MCF 10A (cell line): Measurements from ENCODE around the gene SGCD. TPM values are rescaled to one million over a fixed set of nuclear protein-coding genes. Genes with fewer than 3 reads are reported as not detected.

Experiments
- BruUV-seq: library from RNA; stranded (reverse); fragments of 400-500 nt; replicated peaks from 2 replicates; lab custom pipeline; 2021; lab: Mats Ljungman, UMichigan
- CTCF ChIA-PET: fragments of 300-600 bp; sonication (Branson Sonifier 250); formaldehyde crosslinking; extraction: SDS; loops from one replicate; lab custom pipeline; 2021; ENCODE audit warnings: antibody characterized with exemption, inconsistent platforms; lab: Yijun Ruan, JAX
- POLR2A ChIA-PET: fragments of 300-600, 350-650 bp; sonication (Branson Sonifier 250); formaldehyde crosslinking; extraction: SDS; loops from one replicate; lab custom pipeline; 2020; ENCODE audit warnings: antibody characterized with exemption, inconsistent platforms; lab: Yijun Ruan, JAX
- DNase-seq: peaks from one replicate; pipeline ENCODE4 v3.0.0-alpha.2; 2018; ENCODE audit not compliant: unreplicated experiment
- H3K27ac Mint-ChIP-seq: one replicate; pipeline ENCODE4 v1.8.0; 2022; ENCODE audit warnings: mild to moderate bottlenecking, low read depth, mixed read lengths; ENCODE audit not compliant: unreplicated experiment
- H3K27me3 Mint-ChIP-seq: one replicate; pipeline ENCODE4 v1.8.0; 2022; ENCODE audit warnings: mixed read lengths; ENCODE audit not compliant: insufficient read depth, unreplicated experiment
- H3K36me3 Mint-ChIP-seq: one replicate; pipeline ENCODE4 v1.8.0; 2022; ENCODE audit warnings: mild to moderate bottlenecking, moderate library complexity, mixed read lengths; ENCODE audit not compliant: insufficient read depth, unreplicated experiment
- H3K4me1 Mint-ChIP-seq: one replicate; pipeline ENCODE4 v1.8.0; 2022; ENCODE audit warnings: mixed read lengths; ENCODE audit not compliant: insufficient read depth, unreplicated experiment
- H3K4me3 Mint-ChIP-seq: one replicate; pipeline ENCODE4 v1.8.0; 2022; ENCODE audit warnings: mild to moderate bottlenecking, moderate library complexity, mixed read lengths; ENCODE audit not compliant: unreplicated experiment
- H3K9me3 Mint-ChIP-seq: one replicate; pipeline ENCODE4 v1.8.0; 2022; ENCODE audit warnings: mixed read lengths; ENCODE audit not compliant: unreplicated experiment
- CTCF ChIP-seq: fragments of 200-600 bp; IDR thresholded peaks from one replicate; pipeline ENCODE4 v1.8.0; 2022; ENCODE audit warnings: antibody characterized with exemption, mild to moderate bottlenecking; ENCODE audit not compliant: unreplicated experiment
- intact Hi-C: fragments of 100-400 bp; cut with micrococcal nuclease; formaldehyde crosslinking; loops from 2 replicates; pipeline ENCODE4 v1.14.1; 2022
- total RNA-seq: library from RNA; stranded (reverse); gene quantifications from 2 replicates; pipeline ENCODE4 v1.2.3, GENCODE V29; 2022

SGCD gene
- total RNA-seq, 1 experiment from 2014 or later: 0.14 TPM

DNA sequence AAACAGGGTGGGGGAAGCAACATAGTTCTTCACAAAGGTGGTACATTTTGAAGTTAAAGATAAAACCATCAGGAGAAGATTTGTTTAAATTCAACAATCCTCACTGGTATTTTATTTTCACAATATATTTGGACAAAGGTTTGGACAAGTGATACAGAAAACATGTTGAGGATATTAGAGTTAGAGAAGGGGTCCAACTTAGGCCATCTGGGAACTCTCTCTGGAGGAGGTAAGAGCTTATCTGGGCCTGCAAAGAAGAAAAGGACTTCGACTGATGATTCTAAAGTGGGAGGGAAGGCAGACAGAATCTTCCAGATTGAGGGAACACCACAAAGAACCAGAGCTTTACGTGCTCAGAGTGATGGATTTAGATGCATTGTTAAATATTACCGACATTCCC lies 58.5 kb downstream of the SGCD start:
- Mint-ChIP-seq H3K27me3 (no peaks in the 10 kb centered on the region), H3K36me3 (no peaks in the 10 kb centered on the region), H3K9me3 (no peaks in the 10 kb centered on the region), H3K27ac (no peak overlapping the region), H3K4me3 (no peak overlapping the region), H3K4me1 (peaks cover 22% of the 10 kb centered on the region)
- CTCF ChIA-PET: interaction anchor here (0.6 to 2.1 kb wide), 3 partner anchors 11 to 230 kb away, joined by 4 to 6 read pairs (median 6); no protein-coding TSS in a partner anchor
- no peak for DNase-seq
- intact Hi-C loops: no loop called here
- TF ChIP-seq CTCF: no peak
- POLR2A ChIA-PET: interaction anchor here (0.5 to 1.1 kb wide), 2 partner anchors 10 to 18 kb away, joined by 3 to 4 read pairs; no protein-coding TSS in a partner anchor
- BruUV-seq: no TSS peak

DNA sequence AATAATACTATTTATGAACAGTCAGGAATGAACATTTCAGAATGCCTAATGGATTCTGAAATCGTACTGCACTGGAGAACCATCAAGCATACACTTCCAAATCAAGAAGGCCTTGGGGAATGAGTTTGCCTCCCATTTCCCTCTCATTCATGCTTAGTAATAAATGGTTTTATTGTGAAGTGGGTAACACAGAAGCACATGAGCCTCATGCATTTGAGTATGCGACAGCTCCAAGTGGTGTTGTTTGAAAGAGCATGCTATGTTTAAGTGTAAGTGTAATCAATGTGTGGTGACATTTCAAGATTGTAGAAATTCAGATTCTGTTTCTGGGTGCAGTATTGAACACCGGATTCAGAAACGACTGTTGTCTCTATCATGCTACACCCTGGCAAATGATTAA lies 60.0 kb downstream of the SGCD start:
- intact Hi-C loops: no loop called here
- BruUV-seq: no TSS peak
- POLR2A ChIA-PET: interaction anchor here (0.6 kb wide), 1 partner anchor 88 kb away, joined by 3 read pairs; no protein-coding TSS in a partner anchor
- TF ChIP-seq CTCF: no peak
- Mint-ChIP-seq H3K4me3 (no peak overlapping the region), H3K36me3 (no peaks in the 10 kb centered on the region), H3K9me3 (no peaks in the 10 kb centered on the region), H3K4me1 (peaks cover 26% of the 10 kb centered on the region), H3K27me3 (no peaks in the 10 kb centered on the region), H3K27ac (no peak overlapping the region)
- CTCF ChIA-PET: interaction anchor here (0.6 kb wide), 1 partner anchor 17 kb away, joined by 3 read pairs; no protein-coding TSS in a partner anchor
- DNase-seq: no peak

DNA sequence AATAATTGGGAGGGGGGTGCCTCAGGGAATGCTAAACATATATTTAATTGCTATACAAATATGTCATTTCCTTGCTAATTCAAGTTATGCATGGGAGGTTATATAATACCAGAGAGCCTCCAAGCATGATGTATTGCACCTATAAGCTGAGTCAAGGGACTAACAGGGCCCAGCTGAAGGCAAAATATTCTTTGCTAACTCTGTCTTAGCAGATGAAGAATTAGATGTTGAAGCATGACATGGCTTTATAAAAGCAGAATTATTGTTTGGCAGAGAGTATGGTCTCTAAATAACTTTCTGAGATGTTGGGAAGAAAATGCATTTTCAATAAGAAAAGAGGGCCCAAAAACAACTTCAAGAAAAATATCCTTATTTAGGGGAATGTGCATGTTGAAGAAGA lies 60.4 kb downstream of the SGCD start:
- no peak for TF ChIP-seq CTCF
- CTCF ChIA-PET: interaction anchor here (0.6 kb wide), 1 partner anchor 18 kb away, joined by 3 read pairs; no protein-coding TSS in a partner anchor
- no TSS peak for BruUV-seq
- Mint-ChIP-seq H3K4me1 (peaks cover 30% of the 10 kb centered on the region), H3K27ac (no peak overlapping the region), H3K4me3 (no peak overlapping the region), H3K9me3 (no peaks in the 10 kb centered on the region), H3K36me3 (no peaks in the 10 kb centered on the region), H3K27me3 (no peaks in the 10 kb centered on the region)
- POLR2A ChIA-PET: no interaction called here
- DNase-seq: no peak
- intact Hi-C loops: no loop called here

DNA sequence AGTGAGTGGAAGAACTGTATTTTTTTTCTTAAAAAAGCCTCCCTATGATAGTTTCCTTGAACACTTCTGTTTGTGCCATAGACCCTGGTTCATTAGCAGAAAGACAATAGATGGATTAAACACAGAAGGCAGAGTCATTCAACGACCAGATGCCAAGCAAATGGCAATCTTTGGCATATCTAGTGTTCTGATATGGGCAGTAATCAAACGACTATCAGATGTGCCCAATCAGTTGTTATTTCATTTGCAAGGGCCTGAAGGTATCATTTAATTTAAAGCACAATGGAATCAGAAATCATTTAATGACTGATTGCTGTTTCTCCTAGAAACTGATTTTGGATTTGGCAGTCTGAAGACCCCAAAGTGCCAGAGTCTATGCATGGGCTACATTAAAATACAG lies 61.3 kb downstream of the SGCD start:
- Mint-ChIP-seq H3K36me3 (no peaks in the 10 kb centered on the region), H3K4me3 (no peak overlapping the region), H3K27ac (no peak overlapping the region), H3K27me3 (no peaks in the 10 kb centered on the region), H3K4me1 (peaks cover 30% of the 10 kb centered on the region), H3K9me3 (no peaks in the 10 kb centered on the region)
- no TSS peak for BruUV-seq
- POLR2A ChIA-PET: no interaction called here
- CTCF ChIA-PET: interaction anchor here (0.6 kb wide), 1 partner anchor 637 kb away, joined by 3 read pairs; no protein-coding TSS in a partner anchor
- intact Hi-C loops: no loop called here
- TF ChIP-seq CTCF: no peak
- DNase-seq: no peak
